DND-41 (cell line): Measurements from ENCODE around the gene NDUFA1.
"Not testable (repeated sequence)": the region's sequence is repeated elsewhere in the genome, so short reads cannot be mapped to it uniquely, and the experiment has no call there.

Experiments
- EZH2 ChIP-seq: IDR thresholded peaks from 3 replicates; pipeline ENCODE4 v1.6.1; 2012; ENCODE audit warnings: borderline replicate concordance, low read depth, mild to moderate bottlenecking, moderate library complexity, low read length, inconsistent platforms; ENCODE audit not compliant: severe bottlenecking
- TF ChIP-seq, protein P1 (sequence below): IDR thresholded peaks from 2 replicates; pipeline ENCODE4 v1.5.1; 2012; ENCODE audit warnings: borderline replicate concordance, low read length, moderate library complexity, mild to moderate bottlenecking; ENCODE audit not compliant: poor library complexity, severe bottlenecking; ENCODE audit errors: extremely low read depth

- TF ChIP-seq, protein P1, sequence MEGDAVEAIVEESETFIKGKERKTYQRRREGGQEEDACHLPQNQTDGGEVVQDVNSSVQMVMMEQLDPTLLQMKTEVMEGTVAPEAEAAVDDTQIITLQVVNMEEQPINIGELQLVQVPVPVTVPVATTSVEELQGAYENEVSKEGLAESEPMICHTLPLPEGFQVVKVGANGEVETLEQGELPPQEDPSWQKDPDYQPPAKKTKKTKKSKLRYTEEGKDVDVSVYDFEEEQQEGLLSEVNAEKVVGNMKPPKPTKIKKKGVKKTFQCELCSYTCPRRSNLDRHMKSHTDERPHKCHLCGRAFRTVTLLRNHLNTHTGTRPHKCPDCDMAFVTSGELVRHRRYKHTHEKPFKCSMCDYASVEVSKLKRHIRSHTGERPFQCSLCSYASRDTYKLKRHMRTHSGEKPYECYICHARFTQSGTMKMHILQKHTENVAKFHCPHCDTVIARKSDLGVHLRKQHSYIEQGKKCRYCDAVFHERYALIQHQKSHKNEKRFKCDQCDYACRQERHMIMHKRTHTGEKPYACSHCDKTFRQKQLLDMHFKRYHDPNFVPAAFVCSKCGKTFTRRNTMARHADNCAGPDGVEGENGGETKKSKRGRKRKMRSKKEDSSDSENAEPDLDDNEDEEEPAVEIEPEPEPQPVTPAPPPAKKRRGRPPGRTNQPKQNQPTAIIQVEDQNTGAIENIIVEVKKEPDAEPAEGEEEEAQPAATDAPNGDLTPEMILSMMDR: not testable (repeated sequence)
- TF ChIP-seq EZH2: not testable (repeated sequence)
Measured at GRCh38 chrX:119824221-119824620, 47.4 kb upstream of the NDUFA1 start.
